Mesothelial cell of epicardium (in vitro differentiated cells): ENCODE data around the gene RAI14. TPM values are rescaled to one million over a fixed set of nuclear protein-coding genes. Genes with fewer than 3 reads are reported as not detected.
"Not testable (repeated sequence)": the region's sequence is repeated elsewhere in the genome, so short reads cannot be mapped to it uniquely, and the experiment has no call there.

Experiments used
- DNase-seq, 2 experiments: peaks; one replicate each; pipeline ENCODE4 v3.0.0; 2021; ENCODE audit warnings: low spot score in 2 of 2; ENCODE audit not compliant: unreplicated experiment in 2 of 2
- H3K27ac Mint-ChIP-seq: 2 replicates; pipeline ENCODE4 v1.8.0; 2021; ENCODE audit warnings: mixed read lengths
- H3K27me3 Mint-ChIP-seq: 2 replicates; pipeline ENCODE4 v1.8.0; 2021; ENCODE audit warnings: low read depth, mixed read lengths
- H3K36me3 Mint-ChIP-seq: 2 replicates; pipeline ENCODE4 v1.8.0; 2021; ENCODE audit warnings: mixed read lengths
- H3K4me1 Mint-ChIP-seq: 2 replicates; pipeline ENCODE4 v1.8.0; 2021; ENCODE audit warnings: mixed read lengths
- H3K4me3 Mint-ChIP-seq: 2 replicates; pipeline ENCODE4 v1.8.0; 2021; ENCODE audit warnings: mild to moderate bottlenecking, moderate library complexity, mixed read lengths
- H3K9me3 Mint-ChIP-seq: 2 replicates; pipeline ENCODE4 v1.8.0; 2021; ENCODE audit warnings: mixed read lengths
- CTCF ChIP-seq: fragments of 200-600 bp; sonication (generic); IDR thresholded peaks from one replicate; pipeline ENCODE4 v1.5.0; 2021; ENCODE audit warnings: antibody characterized with exemption; ENCODE audit not compliant: unreplicated experiment
- total RNA-seq: library from RNA; stranded (reverse); gene quantifications from 3 replicates; pipeline ENCODE4 v1.2.1, GENCODE V29; 2021

The RAI14 gene
- total RNA-seq, 1 donor from 2014 or later: 134 TPM

GRCh38 chr5:34765662-34766061 is 109.5 kb downstream of the RAI14 start:
- Mint-ChIP-seq H3K4me1 (peaks cover 16% of the 10 kb centered on the region), H3K27ac (no peak overlapping the region), H3K9me3 (peaks cover 10% of the 10 kb centered on the region), H3K27me3 (no peaks in the 10 kb centered on the region), H3K36me3 (peaks cover 55% of the 10 kb centered on the region), H3K4me3 (no peak overlapping the region)
- no peak for TF ChIP-seq CTCF
- no peak for DNase-seq

- H3K4me1 Mint-ChIP-seq: peaks cover 12% of the 10 kb centered on the region
- H3K36me3 Mint-ChIP-seq: peaks cover 45% of the 10 kb centered on the region
- no peaks in the 10 kb centered on the region for H3K27me3 Mint-ChIP-seq
- no peak for DNase-seq
- H3K27ac Mint-ChIP-seq: no peak overlapping the region
- H3K9me3 Mint-ChIP-seq: peaks cover 7% of the 10 kb centered on the region
- no peak overlapping the region for H3K4me3 Mint-ChIP-seq
- TF ChIP-seq CTCF: no peak
Measured at GRCh38 chr5:34767180-34767579, 111.1 kb downstream of the RAI14 start.

DNA sequence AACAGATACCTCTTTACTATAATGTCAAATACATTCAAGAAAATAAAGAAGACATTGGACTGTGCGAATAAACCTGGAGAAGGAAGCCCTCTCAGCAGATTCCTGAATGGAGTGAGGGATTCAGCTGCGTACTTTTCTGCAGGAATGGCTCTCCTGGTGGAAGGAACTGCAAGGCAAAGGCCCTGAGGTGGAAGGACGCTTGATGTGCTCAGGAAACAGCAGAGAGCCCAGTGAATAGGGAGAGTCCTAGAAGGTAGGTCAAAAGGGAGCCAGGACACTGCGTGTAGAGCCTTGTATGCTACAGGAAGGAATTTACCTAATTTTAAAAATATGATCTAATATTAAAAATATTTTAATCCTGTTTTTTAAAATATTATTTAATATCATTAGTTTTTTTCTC is 114.4 kb downstream of the RAI14 start:
- peak overlapping the region; percentile 58 for H3K27ac Mint-ChIP-seq
- no peak for DNase-seq
- H3K4me1 Mint-ChIP-seq: peaks cover 4% of the 10 kb centered on the region
- H3K27me3 Mint-ChIP-seq: no peaks in the 10 kb centered on the region
- peaks cover 43% of the 10 kb centered on the region for H3K36me3 Mint-ChIP-seq
- H3K4me3 Mint-ChIP-seq: no peak overlapping the region
- no peak for TF ChIP-seq CTCF
- peaks cover 10% of the 10 kb centered on the region for H3K9me3 Mint-ChIP-seq

- H3K27ac Mint-ChIP-seq: no peak overlapping the region
- peaks cover 16% of the 10 kb centered on the region for H3K9me3 Mint-ChIP-seq
- no peaks in the 10 kb centered on the region for H3K27me3 Mint-ChIP-seq
- peaks cover 40% of the 10 kb centered on the region for H3K36me3 Mint-ChIP-seq
- TF ChIP-seq CTCF: no peak
- no peak for DNase-seq
- no peak overlapping the region for H3K4me3 Mint-ChIP-seq
- H3K4me1 Mint-ChIP-seq: peaks cover 4% of the 10 kb centered on the region
Measured at GRCh38 chr5:34771076-34771475, 114.9 kb downstream of the RAI14 start.

DNA sequence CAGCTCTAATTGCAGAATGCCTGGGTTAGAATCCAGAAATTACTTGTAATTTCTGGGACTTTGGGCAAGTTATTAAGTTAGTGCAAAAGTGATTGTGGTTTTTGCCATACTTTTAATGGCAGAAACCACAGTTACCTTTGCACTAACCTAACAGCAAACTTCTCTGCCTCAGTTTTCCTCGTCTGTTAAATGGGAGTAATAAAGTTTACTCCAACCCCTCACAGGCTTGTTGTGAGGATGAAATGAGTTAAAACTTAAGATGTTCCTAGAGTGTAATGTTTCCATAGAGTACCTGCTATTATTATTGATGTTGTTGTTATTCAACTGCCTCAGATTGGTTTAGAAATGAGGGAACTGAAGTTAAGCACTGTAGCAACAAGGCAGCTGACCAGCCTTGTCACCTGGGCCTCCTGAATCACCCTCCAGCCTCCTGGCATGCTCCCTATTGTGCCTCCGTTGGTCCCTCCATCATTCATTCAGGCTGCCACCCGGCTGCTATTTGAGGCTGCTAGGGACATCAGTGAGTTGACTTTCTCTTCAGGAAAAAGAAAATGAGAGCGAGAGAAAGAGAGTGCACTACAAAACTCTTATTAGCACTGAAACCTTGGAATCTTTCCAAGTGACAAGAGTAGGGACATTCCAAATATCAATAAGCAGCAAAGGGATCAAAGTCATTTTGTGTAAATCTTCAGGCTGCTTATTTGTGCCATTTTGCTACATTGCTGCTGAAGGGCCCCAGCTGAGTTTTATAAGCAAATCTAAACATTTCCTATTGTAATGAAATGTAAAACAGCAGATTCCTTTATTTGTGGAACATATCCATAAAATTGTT is 116.4 kb downstream of the RAI14 start:
- H3K27me3 Mint-ChIP-seq: no peaks in the 10 kb centered on the region
- H3K27ac Mint-ChIP-seq: peak overlapping the region; percentile 57
- no peak overlapping the region for H3K4me3 Mint-ChIP-seq
- H3K4me1 Mint-ChIP-seq: peaks cover 4% of the 10 kb centered on the region
- peaks cover 32% of the 10 kb centered on the region for H3K36me3 Mint-ChIP-seq
- TF ChIP-seq CTCF: no peak
- H3K9me3 Mint-ChIP-seq: peaks cover 16% of the 10 kb centered on the region
- DNase-seq: no peak

DNA sequence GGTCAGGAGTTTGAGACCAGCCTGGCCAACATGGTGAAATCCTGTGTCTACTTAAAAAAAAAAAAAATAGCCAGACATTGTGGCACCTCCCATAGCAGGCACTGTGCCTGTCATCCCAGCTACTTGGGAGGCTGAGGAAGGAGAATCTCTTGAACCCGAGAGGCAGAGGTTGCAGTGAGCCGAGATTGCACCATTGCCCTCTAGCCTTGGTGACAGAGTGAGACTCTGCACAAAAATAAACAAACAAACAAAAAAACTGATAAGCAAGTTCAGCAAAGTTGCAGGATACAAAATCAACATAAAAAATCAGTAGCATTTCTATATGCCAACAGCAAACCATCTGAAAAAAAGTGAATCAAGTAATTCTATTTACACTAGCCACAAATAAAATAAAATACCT is 118.0 kb downstream of the RAI14 start:
- no peak for TF ChIP-seq CTCF
- Mint-ChIP-seq H3K27me3 (no peaks in the 10 kb centered on the region), H3K27ac (no peak overlapping the region), H3K4me3 (no peak overlapping the region), H3K4me1 (peaks cover 3% of the 10 kb centered on the region), H3K9me3 (peaks cover 16% of the 10 kb centered on the region), H3K36me3 (peaks cover 29% of the 10 kb centered on the region)
- no peak for DNase-seq

- H3K9me3 Mint-ChIP-seq: peaks cover 19% of the 10 kb centered on the region
- peaks cover 33% of the 10 kb centered on the region for H3K36me3 Mint-ChIP-seq
- not testable (repeated sequence) for H3K27ac Mint-ChIP-seq, H3K4me1 Mint-ChIP-seq, DNase-seq, H3K4me3 Mint-ChIP-seq, H3K27me3 Mint-ChIP-seq
Measured at GRCh38 chr5:34774678-34775077, 118.5 kb downstream of the RAI14 start.
